Skeletal muscle cell (primary cell): ENCODE data around the gene ATP2C2.
A peak's percentile ranks its signal among the peaks of the same experiment; 100 is the strongest.

ENCODE experiments used
- DNase-seq: peaks from one replicate; pipeline ENCODE4 v3.0.0-alpha.2; 2010; ENCODE audit warnings: low read depth
- H3K4me3 ChIP-seq: 2 replicates; pipeline ENCODE4 v1.5.1; 2011; ENCODE audit warnings: low read depth, mild to moderate bottlenecking, control low read depth, low read length, moderate library complexity

ATP2C2 gene

GRCh38 chr16:84501077-84501735 is 132.9 kb downstream of the ATP2C2 start:
- no peak for DNase-seq
- no peak overlapping the region for H3K4me3 ChIP-seq

- no peak for DNase-seq
- H3K4me3 ChIP-seq = no peak overlapping the region
Observed at GRCh38 chr16:84502075-84502474, 133.7 kb downstream of the ATP2C2 start.

- H3K4me3 ChIP-seq = no peak overlapping the region
- no peak for DNase-seq
Observed at GRCh38 chr16:84502581-84502980, 134.2 kb downstream of the ATP2C2 start.

GRCh38 chr16:84503751-84504395 is 135.5 kb downstream of the ATP2C2 start:
- H3K4me3 ChIP-seq = peak overlapping the region; percentile 90
- no peak for DNase-seq

- peak; percentile 94 for DNase-seq
- H3K4me3 ChIP-seq = peak within 1 kb of the TSS; percentile 90
Observed at GRCh38 chr16:84504420-84505248, 136.3 kb downstream of the ATP2C2 start, which contains the start of gene MEAK7. MEAK7 (minus strand) TSS chr16:84504659; CDS start chr16:84498086, 6,573 bp downstream.

GRCh38 chr16:84505249-84506187 is 137.2 kb downstream of the ATP2C2 start:
- DNase-seq = no peak
- H3K4me3 ChIP-seq = peak overlapping the region; percentile 90

- H3K4me3 ChIP-seq = no peak overlapping the region
- no peak for DNase-seq
Observed at GRCh38 chr16:84507011-84507982, 139.0 kb downstream of the ATP2C2 start.

GRCh38 chr16:84508502-84508901 is 140.2 kb downstream of the ATP2C2 start:
- H3K4me3 ChIP-seq = no peak overlapping the region
- no peak for DNase-seq

GRCh38 chr16:84509032-84509950 is 141.0 kb downstream of the ATP2C2 start:
- no peak for DNase-seq
- no peak overlapping the region for H3K4me3 ChIP-seq

- H3K4me3 ChIP-seq = peak overlapping the region; percentile 10
- peak; percentile 55 for DNase-seq
Observed at GRCh38 chr16:84511180-84511800, 143.0 kb downstream of the ATP2C2 start.

GRCh38 chr16:84511831-84512230 is 143.5 kb downstream of the ATP2C2 start:
- DNase-seq = no peak
- H3K4me3 ChIP-seq = no peak overlapping the region

- H3K4me3 ChIP-seq = no peak overlapping the region
- DNase-seq = no peak
Observed at GRCh38 chr16:84513123-84513522, 144.8 kb downstream of the ATP2C2 start.

- no peak overlapping the region for H3K4me3 ChIP-seq
- DNase-seq = no peak
Observed at GRCh38 chr16:84513666-84514065, 145.3 kb downstream of the ATP2C2 start.
